HEK293 (cell line): ENCODE results near the gene PBRM1.

ENCODE experiments used
- CTCF ChIA-PET: fragments of 350-600 bp; formaldehyde crosslinking; extraction: SDS; loops from one replicate; lab custom pipeline; 2021; ENCODE audit warnings: antibody characterized with exemption; lab: Yijun Ruan, JAX
- POLR2A ChIA-PET: fragments of 300-600 bp; formaldehyde crosslinking; extraction: SDS; loops from one replicate; lab custom pipeline; 2020; ENCODE audit warnings: antibody characterized with exemption, inconsistent platforms; lab: Yijun Ruan, JAX
- H3K27ac ChIP-seq: fragments of 200-500 bp; sonication (Bioruptor generic); 2 replicates; pipeline ENCODE4 v1.5.1; 2014; ENCODE audit warnings: low read depth, low read length, control low read depth, inconsistent platforms; ENCODE audit errors: extremely low read depth
- H3K36me3 ChIP-seq, 2 experiments: fragments of 200-500 bp in 1 of 2; sonication (Bioruptor generic) in 1 of 2; 1 replicate in 1 of 2; 2 replicates in 1 of 2; pipeline ENCODE4 v1.5.1; 2014 to 2017; ENCODE audit warnings: inconsistent platforms in 2 of 2, low read length in 2 of 2; ENCODE audit not compliant: control insufficient read depth in 2 of 2, insufficient read depth in 1 of 2
- H3K4me1 ChIP-seq: fragments of 200-500 bp; sonication (Bioruptor generic); 2 replicates; pipeline ENCODE4 v1.5.1; 2014; ENCODE audit warnings: mild to moderate bottlenecking, low read length, inconsistent platforms; ENCODE audit not compliant: control insufficient read depth, insufficient read depth
- H3K4me3 ChIP-seq: 2 replicates; pipeline ENCODE4 v1.5.1; 2011; ENCODE audit warnings: low read depth, mild to moderate bottlenecking, control low read depth, low read length, moderate library complexity
- H3K9me3 ChIP-seq: fragments of 200-500 bp; sonication (Bioruptor generic); 2 replicates; pipeline ENCODE4 v1.5.1; 2014; ENCODE audit warnings: low read depth, low read length, inconsistent platforms; ENCODE audit not compliant: control insufficient read depth, insufficient read depth
- GLI2 ChIP-seq: fragments of 450-650 bp; formaldehyde crosslinking; IDR thresholded peaks from 2 replicates; pipeline ENCODE4; 2017; ENCODE audit warnings: missing biosample characterization, missing genetic modification characterization, low read depth, borderline replicate concordance
- HOXD13 ChIP-seq: sonication (generic); formaldehyde crosslinking; IDR thresholded peaks from 2 replicates; pipeline ENCODE4 v1.8.0; 2022; ENCODE audit warnings: missing genetic modification reagents, borderline replicate concordance
- IKZF3 ChIP-seq: fragments of 450-650 bp; IDR thresholded peaks from 2 replicates; pipeline ENCODE4 v1.5.0; 2018; ENCODE audit warnings: missing biosample characterization, mild to moderate bottlenecking, missing genetic modification characterization, moderate library complexity
- MYNN ChIP-seq: fragments of 450-650 bp; formaldehyde crosslinking; IDR thresholded peaks from 2 replicates; pipeline ENCODE4 v1.5.1; 2016; ENCODE audit warnings: missing biosample characterization, missing genetic modification characterization, borderline replicate concordance
- TSHZ1 ChIP-seq: fragments of 450-650 bp; formaldehyde crosslinking; IDR thresholded peaks from 2 replicates; pipeline ENCODE4 v1.5.1; 2016; ENCODE audit warnings: missing biosample characterization, missing genetic modification characterization, borderline replicate concordance
- WT1 ChIP-seq: fragments of 450-650 bp; formaldehyde crosslinking; IDR thresholded peaks from 2 replicates; pipeline ENCODE4 v1.5.1; 2016; ENCODE audit warnings: missing biosample characterization, missing genetic modification characterization
- ZBTB8A ChIP-seq: fragments of 450-650 bp; formaldehyde crosslinking; IDR thresholded peaks from 2 replicates; pipeline ENCODE4 v1.5.1; 2016; ENCODE audit warnings: missing biosample characterization, missing genetic modification characterization
- ZFHX2 ChIP-seq: fragments of 450-650 bp; formaldehyde crosslinking; conservative IDR thresholded peaks from 2 replicates; pipeline ENCODE4 v1.5.1; 2016; ENCODE audit warnings: missing biosample characterization, missing genetic modification characterization
- ZNF157 ChIP-seq: fragments of 450-650 bp; formaldehyde crosslinking; IDR thresholded peaks from 2 replicates; pipeline ENCODE4 v1.5.1; 2016; ENCODE audit warnings: missing biosample characterization, missing genetic modification characterization
- ZNF214 ChIP-seq: fragments of 450-650 bp; formaldehyde crosslinking; IDR thresholded peaks from 2 replicates; pipeline ENCODE4 v1.5.1; 2017; ENCODE audit warnings: missing biosample characterization, mild to moderate bottlenecking, missing genetic modification characterization, borderline replicate concordance
- ZNF292 ChIP-seq: fragments of 450-650 bp; formaldehyde crosslinking; IDR thresholded peaks from 2 replicates; pipeline ENCODE4 v1.5.1; 2016; ENCODE audit warnings: low read depth, missing biosample characterization, missing genetic modification characterization, borderline replicate concordance
- ZNF302 ChIP-seq: fragments of 450-650 bp; formaldehyde crosslinking; IDR thresholded peaks from 2 replicates; pipeline ENCODE4 v1.5.1; 2016; ENCODE audit warnings: missing biosample characterization, missing genetic modification characterization, low read depth
- ZNF391 ChIP-seq: fragments of 450-650 bp; formaldehyde crosslinking; IDR thresholded peaks from 2 replicates; pipeline ENCODE4 v1.5.1; 2016; ENCODE audit warnings: low read depth, missing biosample characterization, missing genetic modification characterization, borderline replicate concordance
- ZNF404 ChIP-seq: fragments of 450-650 bp; formaldehyde crosslinking; IDR thresholded peaks from 2 replicates; pipeline ENCODE4 v1.5.1; 2017; ENCODE audit warnings: missing biosample characterization, missing genetic modification characterization
- ZNF426 ChIP-seq: fragments of 450-650 bp; formaldehyde crosslinking; IDR thresholded peaks from 2 replicates; pipeline ENCODE4 v1.5.1; 2017; ENCODE audit warnings: missing biosample characterization, missing genetic modification characterization, mild to moderate bottlenecking, inconsistent platforms, moderate library complexity
- ZNF560 ChIP-seq: fragments of 450-650 bp; formaldehyde crosslinking; IDR thresholded peaks from 2 replicates; pipeline ENCODE4 v1.5.1; 2017; ENCODE audit warnings: missing biosample characterization, missing genetic modification characterization, borderline replicate concordance
- ZNF585B ChIP-seq: fragments of 450-650 bp; formaldehyde crosslinking; IDR thresholded peaks from 2 replicates; pipeline ENCODE4 v1.5.1; 2016; ENCODE audit warnings: missing biosample characterization, missing genetic modification characterization
- ZNF626 ChIP-seq: fragments of 450-650 bp; sonication (Bioruptor Pico); formaldehyde crosslinking; IDR thresholded peaks from 2 replicates; pipeline ENCODE4 v1.5.1; 2018; ENCODE audit warnings: missing biosample characterization, missing genetic modification characterization, inconsistent platforms
- ZNF704 ChIP-seq: fragments of 450-650 bp; formaldehyde crosslinking; IDR thresholded peaks from 2 replicates; pipeline ENCODE4 v1.5.1; 2016; ENCODE audit warnings: missing biosample characterization, missing genetic modification characterization
- ZNF776 ChIP-seq: fragments of 450-650 bp; formaldehyde crosslinking; IDR thresholded peaks from 2 replicates; pipeline ENCODE4 v1.5.0; 2017; ENCODE audit warnings: missing biosample characterization, missing genetic modification characterization, borderline replicate concordance
- TF ChIP-seq, protein P1 (sequence below): fragments of 450-650 bp; formaldehyde crosslinking; IDR thresholded peaks from 2 replicates; pipeline ENCODE4 v1.5.1; 2017; ENCODE audit warnings: missing biosample characterization, missing genetic modification characterization
- TF ChIP-seq, protein P2 (sequence below): fragments of 450-650 bp; formaldehyde crosslinking; IDR thresholded peaks from 2 replicates; pipeline ENCODE4 v1.5.1; 2016; ENCODE audit warnings: missing biosample characterization, missing genetic modification characterization

PBRM1 gene

GRCh38 chr3:52710512-52710911, 24.8 kb upstream of the PBRM1 start:
- H3K4me1 ChIP-seq = peaks cover 3% of the 10 kb centered on the region; the same call in 1 of the 2 replicates
- no peaks in the 10 kb centered on the region for H3K9me3 ChIP-seq
- TF ChIP-seq ZFHX2 (tag by site-specific recombination) (no peak), HOXD13 (CRISPR knock-in tag) (no peak), ZNF704 (tag by site-specific recombination) (no peak), ZNF560 (tag by site-specific recombination) (no peak), ZNF626 (tag by site-specific recombination) (no peak), ZNF426 (tag by site-specific recombination) (no peak), ZBTB8A (no peak)
- no peak overlapping the region for H3K4me3 ChIP-seq
- ChIA-PET POLR2A (no interaction called here), CTCF (no interaction called here)
- no peak overlapping the region for H3K27ac ChIP-seq
- peaks cover 18 to 38% of the 10 kb centered on the region in 2 experiments for H3K36me3 ChIP-seq

DNA sequence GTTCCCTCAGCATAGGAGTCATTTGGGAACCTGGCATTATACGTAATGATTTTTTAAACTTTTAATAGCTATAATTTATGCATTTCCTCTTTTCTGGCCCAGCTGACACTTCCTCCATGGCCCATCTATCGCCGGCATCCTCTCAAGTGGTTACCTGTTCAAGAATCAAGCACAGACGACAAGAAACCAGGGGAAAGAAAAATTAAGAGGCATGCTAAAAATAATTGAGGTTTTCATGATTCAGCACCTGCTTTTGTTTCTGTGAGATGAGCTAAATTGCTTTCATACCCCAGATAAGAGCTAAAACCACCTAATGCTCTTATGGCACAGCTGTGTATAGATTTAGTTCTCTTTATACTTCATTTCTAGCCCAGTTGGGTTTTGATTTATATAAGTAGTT, 21.9 kb upstream of the PBRM1 start:
- H3K9me3 ChIP-seq = no peaks in the 10 kb centered on the region
- TF ChIP-seq ZNF302 (no peak), ZNF404 (tag by site-specific recombination) (no peak), ZNF214 (no peak), WT1 (tag by site-specific recombination) (no peak), MYNN (tag by site-specific recombination) (no peak), ZNF776 (no peak), ZNF391 (tag by site-specific recombination) (no peak), IKZF3 (tag by site-specific recombination) (no peak), ZNF292 (tag by site-specific recombination) (no peak), ZNF157 (no peak), ZNF585B (tag by site-specific recombination) (no peak), TSHZ1 (tag by site-specific recombination) (no peak), GLI2 (tag by site-specific recombination) (no peak)
- TF ChIP-seq, protein P1, sequence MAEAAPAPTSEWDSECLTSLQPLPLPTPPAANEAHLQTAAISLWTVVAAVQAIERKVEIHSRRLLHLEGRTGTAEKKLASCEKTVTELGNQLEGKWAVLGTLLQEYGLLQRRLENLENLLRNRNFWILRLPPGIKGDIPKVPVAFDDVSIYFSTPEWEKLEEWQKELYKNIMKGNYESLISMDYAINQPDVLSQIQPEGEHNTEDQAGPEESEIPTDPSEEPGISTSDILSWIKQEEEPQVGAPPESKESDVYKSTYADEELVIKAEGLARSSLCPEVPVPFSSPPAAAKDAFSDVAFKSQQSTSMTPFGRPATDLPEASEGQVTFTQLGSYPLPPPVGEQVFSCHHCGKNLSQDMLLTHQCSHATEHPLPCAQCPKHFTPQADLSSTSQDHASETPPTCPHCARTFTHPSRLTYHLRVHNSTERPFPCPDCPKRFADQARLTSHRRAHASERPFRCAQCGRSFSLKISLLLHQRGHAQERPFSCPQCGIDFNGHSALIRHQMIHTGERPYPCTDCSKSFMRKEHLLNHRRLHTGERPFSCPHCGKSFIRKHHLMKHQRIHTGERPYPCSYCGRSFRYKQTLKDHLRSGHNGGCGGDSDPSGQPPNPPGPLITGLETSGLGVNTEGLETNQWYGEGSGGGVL (tag by site-specific recombination) = no peak
- TF ChIP-seq, protein P2, sequence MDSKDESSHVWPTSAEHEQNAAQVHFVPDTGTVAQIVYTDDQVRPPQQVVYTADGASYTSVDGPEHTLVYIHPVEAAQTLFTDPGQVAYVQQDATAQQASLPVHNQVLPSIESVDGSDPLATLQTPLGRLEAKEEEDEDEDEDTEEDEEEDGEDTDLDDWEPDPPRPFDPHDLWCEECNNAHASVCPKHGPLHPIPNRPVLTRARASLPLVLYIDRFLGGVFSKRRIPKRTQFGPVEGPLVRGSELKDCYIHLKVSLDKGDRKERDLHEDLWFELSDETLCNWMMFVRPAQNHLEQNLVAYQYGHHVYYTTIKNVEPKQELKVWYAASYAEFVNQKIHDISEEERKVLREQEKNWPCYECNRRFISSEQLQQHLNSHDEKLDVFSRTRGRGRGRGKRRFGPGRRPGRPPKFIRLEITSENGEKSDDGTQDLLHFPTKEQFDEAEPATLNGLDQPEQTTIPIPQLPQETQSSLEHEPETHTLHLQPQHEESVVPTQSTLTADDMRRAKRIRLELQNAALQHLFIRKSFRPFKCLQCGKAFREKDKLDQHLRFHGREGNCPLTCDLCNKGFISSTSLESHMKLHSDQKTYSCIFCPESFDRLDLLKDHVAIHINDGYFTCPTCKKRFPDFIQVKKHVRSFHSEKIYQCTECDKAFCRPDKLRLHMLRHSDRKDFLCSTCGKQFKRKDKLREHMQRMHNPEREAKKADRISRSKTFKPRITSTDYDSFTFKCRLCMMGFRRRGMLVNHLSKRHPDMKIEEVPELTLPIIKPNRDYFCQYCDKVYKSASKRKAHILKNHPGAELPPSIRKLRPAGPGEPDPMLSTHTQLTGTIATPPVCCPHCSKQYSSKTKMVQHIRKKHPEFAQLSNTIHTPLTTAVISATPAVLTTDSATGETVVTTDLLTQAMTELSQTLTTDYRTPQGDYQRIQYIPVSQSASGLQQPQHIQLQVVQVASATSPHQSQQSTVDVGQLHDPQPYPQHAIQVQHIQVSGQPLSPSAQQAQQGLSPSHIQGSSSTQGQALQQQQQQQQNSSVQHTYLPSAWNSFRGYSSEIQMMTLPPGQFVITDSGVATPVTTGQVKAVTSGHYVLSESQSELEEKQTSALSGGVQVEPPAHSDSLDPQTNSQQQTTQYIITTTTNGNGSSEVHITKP (tag by site-specific recombination) = no peak

More for the DNA sequence above, 21.9 kb upstream of the PBRM1 start:
- ChIA-PET CTCF (interaction anchor here (0.6 kb wide), 1 partner anchor 295 kb away, joined by 5 read pairs; no protein-coding TSS in a partner anchor), POLR2A (interaction anchor here (0.9 kb wide), 1 partner anchor 18 kb away, joined by 3 read pairs; no protein-coding TSS in a partner anchor)
- no peak overlapping the region for H3K4me3 ChIP-seq
- no peak overlapping the region for H3K27ac ChIP-seq
- H3K36me3 ChIP-seq = peaks cover 18 to 33% of the 10 kb centered on the region in 2 experiments
- H3K4me1 ChIP-seq = peaks cover 3% of the 10 kb centered on the region; the same call in 1 of the 2 replicates
